Peyer's patch (tissue), 4 donors: ENCODE data around the gene GMPPA. TPM values are rescaled to one million over a fixed set of nuclear protein-coding genes. Genes with fewer than 3 reads are reported as not detected.

Experiments
- DNase-seq, 3 donors: peaks; one replicate each; pipeline ENCODE4 v3.0.0-alpha.2; 2017 to 2019
- H3K27ac ChIP-seq, 4 donors: fragments of 200-600 bp; sonication (generic); one replicate each; pipeline ENCODE4 v1.5.1; 2016 to 2019
- H3K27me3 ChIP-seq, 2 donors: fragments of 200-600 bp; sonication (generic); one replicate each; pipeline ENCODE4 v1.5.1; 2019
- H3K36me3 ChIP-seq, 3 donors: fragments of 200-600 bp; sonication (generic); one replicate each; pipeline ENCODE4 v1.5.1; 2016 to 2019
- H3K4me1 ChIP-seq, 4 donors: fragments of 200-600 bp; sonication (generic); one replicate each; pipeline ENCODE4 v1.5.1; 2016 to 2019
- H3K4me3 ChIP-seq, 4 donors: fragments of 200-600 bp; sonication (generic); 1 replicate in 3 of 4; 2 replicates in 1 of 4; pipeline ENCODE4 v1.5.1; 2016 to 2019; ENCODE audit warnings: mild to moderate bottlenecking in 1 of 4
- H3K9me3 ChIP-seq, 4 donors: fragments of 200-600 bp; sonication (generic); one replicate each; pipeline ENCODE4 v1.5.1; 2016 to 2019; ENCODE audit warnings: mild to moderate bottlenecking in 1 of 4
- POLR2A ChIP-seq, 2 donors: fragments of 450-650 bp; IDR thresholded peaks; one replicate each; pipeline ENCODE4 v1.5.1; 2017; ENCODE audit warnings: antibody characterized with exemption in 2 of 2, mild to moderate bottlenecking in 2 of 2, moderate library complexity in 2 of 2
- total RNA-seq, 4 donors: library from RNA; depleted of rRNA; stranded (reverse); fragments of >200 nt; gene quantifications; one replicate each; pipeline ENCODE4 v1.1.0, GENCODE V29; 2016
- TF ChIP-seq, protein P1 (sequence below), 6 experiments: fragments of 450-650 bp in 4 of 6; fragments of 200-600 bp in 2 of 6; sonication (generic) in 1 of 6; IDR thresholded peaks; one replicate each; pipeline ENCODE4 v1.5.1; 2017 to 2019; ENCODE audit warnings: antibody characterized with exemption in 6 of 6, mild to moderate bottlenecking in 3 of 6, moderate library complexity in 1 of 6

The GMPPA gene
- total RNA-seq, result 10 to 100 TPM; 35.0 to 69.6 (median 38.9) TPM

DNA sequence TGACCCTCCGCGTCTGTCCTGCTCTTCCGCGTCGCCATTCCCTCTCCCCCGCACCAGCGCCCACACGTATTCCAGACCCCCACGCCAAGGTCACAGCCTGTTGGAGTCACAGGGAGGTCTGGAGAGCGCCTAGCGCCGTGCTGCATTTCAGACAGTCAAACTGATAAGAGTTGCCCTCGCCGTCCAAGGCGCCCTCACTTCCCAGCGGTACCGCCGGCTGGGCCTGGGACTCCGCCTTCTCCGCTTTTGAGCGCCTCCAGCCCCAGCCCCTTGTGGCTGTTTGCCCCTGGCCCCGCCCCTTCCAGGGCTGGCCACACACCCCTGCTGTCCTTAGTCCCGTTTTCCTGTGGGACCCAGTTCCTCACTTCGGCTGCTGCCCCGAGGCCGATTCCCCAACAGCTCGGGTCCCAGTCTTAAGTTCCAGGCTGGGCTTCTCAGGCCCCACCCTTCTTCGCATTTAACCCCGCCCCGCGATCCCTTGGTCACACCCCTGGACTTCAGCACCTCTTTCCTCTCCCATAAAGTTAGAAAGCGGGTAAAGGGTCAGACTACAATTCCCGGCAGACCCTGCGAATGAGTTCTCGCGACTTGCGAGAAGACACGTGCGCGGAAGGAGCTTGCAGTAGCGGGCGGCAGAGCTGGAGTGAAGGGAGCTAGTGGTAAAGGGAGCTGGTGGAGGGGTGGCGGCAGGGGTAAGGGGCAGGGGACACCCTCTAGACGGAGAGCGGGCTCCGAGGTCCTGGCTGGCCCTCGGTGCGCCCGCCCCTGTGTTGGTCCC is at the start of gene GMPPA:
Gene GMPPA (plus strand): TSS at position 612 of the 778 bp plus-strand sequence. CDS start 1,085 bp downstream, outside the sequence.
- H3K27me3 ChIP-seq, result peaks cover 0 to 5% of the 10 kb centered on the region in 2 donors
- peak within 1 kb of the TSS; percentile 67 to 76 (median 68) for H3K4me3 ChIP-seq
- DNase-seq, result peak; percentile 94 to 99 (median 97)
- peak within 1 kb of the TSS; percentile 76 to 99 (median 94) for H3K27ac ChIP-seq
- H3K4me1 ChIP-seq, result peaks cover 0 to 26% (median 11%) of the 10 kb centered on the region in 4 donors
- TF ChIP-seq, protein P1, sequence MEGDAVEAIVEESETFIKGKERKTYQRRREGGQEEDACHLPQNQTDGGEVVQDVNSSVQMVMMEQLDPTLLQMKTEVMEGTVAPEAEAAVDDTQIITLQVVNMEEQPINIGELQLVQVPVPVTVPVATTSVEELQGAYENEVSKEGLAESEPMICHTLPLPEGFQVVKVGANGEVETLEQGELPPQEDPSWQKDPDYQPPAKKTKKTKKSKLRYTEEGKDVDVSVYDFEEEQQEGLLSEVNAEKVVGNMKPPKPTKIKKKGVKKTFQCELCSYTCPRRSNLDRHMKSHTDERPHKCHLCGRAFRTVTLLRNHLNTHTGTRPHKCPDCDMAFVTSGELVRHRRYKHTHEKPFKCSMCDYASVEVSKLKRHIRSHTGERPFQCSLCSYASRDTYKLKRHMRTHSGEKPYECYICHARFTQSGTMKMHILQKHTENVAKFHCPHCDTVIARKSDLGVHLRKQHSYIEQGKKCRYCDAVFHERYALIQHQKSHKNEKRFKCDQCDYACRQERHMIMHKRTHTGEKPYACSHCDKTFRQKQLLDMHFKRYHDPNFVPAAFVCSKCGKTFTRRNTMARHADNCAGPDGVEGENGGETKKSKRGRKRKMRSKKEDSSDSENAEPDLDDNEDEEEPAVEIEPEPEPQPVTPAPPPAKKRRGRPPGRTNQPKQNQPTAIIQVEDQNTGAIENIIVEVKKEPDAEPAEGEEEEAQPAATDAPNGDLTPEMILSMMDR (IDR thresholded peaks at IDR 0.05), result peak in 2 of 6 experiments; percentile 18 to 20
- peak; percentile 55 to 82 for TF ChIP-seq POLR2A (IDR thresholded peaks at IDR 0.05)
- no peaks in the 10 kb centered on the region for H3K9me3 ChIP-seq
- peaks cover 0 to 8% (median 0%) of the 10 kb centered on the region in 3 donors for H3K36me3 ChIP-seq

DNA sequence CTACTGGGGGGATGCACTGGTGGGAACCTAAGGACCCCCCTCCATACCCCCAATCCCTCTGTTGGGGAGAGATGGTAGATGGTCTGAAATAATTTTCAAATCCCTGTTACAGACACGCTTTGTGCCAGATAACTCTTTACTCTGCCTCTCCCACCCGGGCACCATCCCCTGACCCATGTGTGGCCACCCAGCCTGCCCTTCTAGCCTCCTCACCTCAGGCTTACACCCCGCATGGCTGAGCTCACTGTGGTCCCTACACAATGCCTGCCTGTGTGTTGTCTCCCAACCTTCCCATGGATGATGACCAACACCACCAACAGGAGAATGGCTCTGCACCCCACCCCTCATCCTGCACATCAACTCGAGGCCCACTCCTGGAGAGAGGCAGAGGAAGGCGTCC is 49.1 kb upstream of the GMPPA start:
- Histone ChIP-seq H3K36me3 (no peaks in the 10 kb centered on the region), H3K27ac (peak overlapping the region in 1 of 4 donors; percentile 86), H3K4me3 (no peak overlapping the region), H3K27me3 (peaks cover 0 to 13% of the 10 kb centered on the region in 2 donors), H3K9me3 (peaks cover 0 to 5% (median 0%) of the 10 kb centered on the region in 4 donors), H3K4me1 (peaks cover 0 to 11% (median 0%) of the 10 kb centered on the region in 4 donors)
- no peak for DNase-seq
- TF ChIP-seq POLR2A (IDR thresholded peaks at IDR 0.05), result no peak
- TF ChIP-seq, protein P1 (IDR thresholded peaks at IDR 0.05), result no peak

DNA sequence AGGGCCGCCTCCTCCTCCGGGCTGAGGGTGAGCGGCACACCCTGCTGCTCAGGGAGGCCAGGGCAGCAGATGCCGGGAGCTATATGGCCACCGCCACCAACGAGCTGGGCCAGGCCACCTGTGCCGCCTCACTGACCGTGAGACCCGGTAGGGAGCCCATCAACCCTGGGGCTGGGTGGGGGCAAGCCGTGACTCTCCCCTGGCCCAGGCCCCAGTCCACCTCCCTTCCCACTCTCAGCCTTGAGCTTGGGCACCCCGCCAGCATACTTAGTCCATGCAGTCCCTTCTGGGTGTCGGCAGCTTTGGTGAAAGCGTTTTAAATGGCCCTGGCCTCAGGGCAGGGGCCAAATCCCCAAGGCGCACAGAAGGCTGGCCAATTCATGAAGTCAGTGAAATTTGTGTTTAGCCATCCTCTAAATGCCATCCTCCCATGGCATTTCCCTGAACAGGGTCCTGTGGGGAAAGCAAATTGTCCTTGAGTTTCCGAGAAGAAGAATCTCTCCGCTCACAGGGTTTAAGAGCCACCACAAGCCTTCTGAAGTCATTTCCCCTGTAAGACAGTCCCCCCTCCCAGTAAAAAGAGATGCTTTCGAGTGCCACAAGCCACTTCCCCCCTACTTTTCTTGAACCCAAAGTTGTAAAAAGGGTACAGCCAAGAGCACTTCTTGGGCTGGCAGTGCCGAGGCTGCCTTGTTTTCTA is 46.9 kb upstream of the GMPPA start:
- Histone ChIP-seq H3K27me3 (peaks cover 0 to 13% of the 10 kb centered on the region in 2 donors), H3K27ac (peak overlapping the region in 3 of 4 donors; percentile 17 to 87 (median 57)), H3K9me3 (peaks cover 0 to 5% (median 0%) of the 10 kb centered on the region in 4 donors), H3K36me3 (no peaks in the 10 kb centered on the region), H3K4me1 (peaks cover 0 to 11% (median 0%) of the 10 kb centered on the region in 4 donors), H3K4me3 (no peak overlapping the region)
- TF ChIP-seq POLR2A (IDR thresholded peaks at IDR 0.05), result no peak
- TF ChIP-seq, protein P1 (IDR thresholded peaks at IDR 0.05), result no peak
- DNase-seq, result no peak

DNA sequence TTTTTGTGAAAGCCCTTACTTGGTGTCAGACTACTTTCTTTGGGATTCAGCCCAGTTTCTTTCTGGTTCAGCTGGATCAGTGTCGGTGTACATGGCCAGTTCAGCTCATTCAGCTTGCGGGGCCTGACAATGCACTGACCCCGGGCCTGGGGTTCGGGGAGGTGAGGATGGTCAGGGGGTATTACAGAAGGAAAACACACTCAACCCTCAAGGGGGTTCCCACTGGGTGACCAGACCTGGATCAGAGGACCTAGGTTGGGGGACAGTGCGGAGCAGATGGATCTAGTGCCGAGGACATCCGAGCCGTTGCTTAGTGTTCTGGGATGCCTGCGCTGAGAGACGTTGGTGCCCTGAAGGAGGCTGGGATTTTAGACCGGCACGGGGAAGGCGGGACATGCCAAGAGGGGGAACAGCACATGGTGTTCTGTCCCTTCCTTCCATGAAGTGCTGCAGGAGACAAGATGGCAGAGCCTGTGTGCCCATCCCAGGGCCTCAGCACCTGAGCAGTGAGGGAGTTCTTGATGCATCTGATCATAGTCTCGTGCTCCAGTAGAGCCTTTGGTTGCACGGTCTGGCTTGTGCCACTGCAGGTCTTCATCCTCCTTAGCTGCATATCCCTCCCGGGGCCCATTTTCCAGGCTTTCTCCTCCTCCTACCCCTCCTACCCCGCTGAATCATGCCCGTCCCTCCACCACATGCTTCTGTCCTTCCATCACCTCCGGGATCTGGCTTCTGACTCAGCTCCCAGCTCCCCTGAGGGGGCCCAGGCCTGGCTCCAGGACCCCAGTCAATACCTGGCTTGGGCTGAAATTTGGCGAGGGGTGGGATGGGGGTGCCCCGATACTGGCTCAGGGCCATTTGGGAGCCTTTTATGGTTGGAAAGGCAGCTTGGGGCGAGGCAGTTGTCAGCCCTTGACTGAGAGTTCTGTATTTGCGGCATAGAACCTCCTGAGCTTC is 46.1 kb upstream of the GMPPA start:
- H3K9me3 ChIP-seq, result peaks cover 0 to 5% (median 0%) of the 10 kb centered on the region in 4 donors
- TF ChIP-seq POLR2A (IDR thresholded peaks at IDR 0.05), result no peak
- TF ChIP-seq, protein P1 (IDR thresholded peaks at IDR 0.05), result no peak
- H3K4me3 ChIP-seq, result no peak overlapping the region
- DNase-seq, result no peak
- peaks cover 0 to 12% of the 10 kb centered on the region in 2 donors for H3K27me3 ChIP-seq
- H3K4me1 ChIP-seq, result peaks cover 0 to 11% (median 0%) of the 10 kb centered on the region in 4 donors
- no peaks in the 10 kb centered on the region for H3K36me3 ChIP-seq
- peak overlapping the region in 3 of 4 donors; percentile 17 to 87 (median 57) for H3K27ac ChIP-seq
